HepG2 (cell line): ENCODE results near the gene RBM19. TPM values are rescaled to one million over a fixed set of nuclear protein-coding genes. Genes with fewer than 3 reads are reported as not detected.

Experiments used
- ATAC-seq: fragments of 200-7000 bp; cut with Tn5 transposase; 3 replicates; pipeline ENCODE4 v1.9.1; 2020; ENCODE audit warnings: mild to moderate bottlenecking, moderate library complexity
- BruUV-seq: library from RNA; stranded (reverse); fragments of 400-500 nt; replicated peaks from 2 replicates; lab custom pipeline; 2021; lab: Mats Ljungman, UMichigan
- CTCF ChIA-PET: fragments of 300-600 bp; formaldehyde crosslinking; extraction: SDS; loops from one replicate; lab custom pipeline; 2021; ENCODE audit warnings: low total read pairs, inconsistent platforms, low intra/inter-chr PET ratio; lab: Yijun Ruan, JAX
- POLR2A ChIA-PET: fragments of 350-600 bp; sonication (Branson Sonifier 250); formaldehyde crosslinking; loops from one replicate; lab custom pipeline; 2020; ENCODE audit warnings: antibody characterized with exemption, inconsistent platforms; lab: Yijun Ruan, JAX
- DNase-seq: peaks from one replicate; pipeline ENCODE4 v3.0.0-alpha.2; 2015; ENCODE audit warnings: low spot score
- FAIRE-seq: peaks from 3 replicates; lab custom pipeline; 2011; peaks lifted over from hg19 to GRCh38; lab: Jason Lieb, UNC
- H2AFZ ChIP-seq: one replicate; pipeline ENCODE4 v1.6.1; 2011; ENCODE audit warnings: low read length, inconsistent platforms
- H3K27ac ChIP-seq: fragments of 300-600 bp; 3 replicates; pipeline ENCODE4 v1.8.0; 2011; ENCODE audit warnings: mixed run types, mild to moderate bottlenecking, mixed read lengths, low read length, inconsistent platforms; ENCODE audit not compliant: insufficient read depth; ENCODE audit errors: extremely low read length
- H3K27me3 ChIP-seq, 2 experiments: fragments of 200-600 bp in 1 of 2; 2 replicates in 1 of 2; 3 replicates in 1 of 2; pipeline versions ENCODE4 v1.6.0 to v1.8.0; 2011; ENCODE audit warnings: low read length in 2 of 2, mild to moderate bottlenecking in 2 of 2, moderate library complexity in 2 of 2, inconsistent platforms in 1 of 2; ENCODE audit not compliant: insufficient read depth in 2 of 2, control insufficient read depth in 1 of 2
- H3K36me3 ChIP-seq, 2 experiments: fragments of 200-600 bp in 1 of 2; replicated peaks in 1 of 2; 2 replicates in 1 of 2; 3 replicates in 1 of 2; pipeline versions ENCODE4 v1.5.1 to v1.8.0; 2011; ENCODE audit warnings: low read length in 2 of 2, inconsistent platforms in 1 of 2; ENCODE audit not compliant: insufficient read depth in 2 of 2, control insufficient read depth in 1 of 2
- H3K4me1 ChIP-seq: 2 replicates; pipeline ENCODE4 v1.5.1; 2012; ENCODE audit warnings: low read length, inconsistent platforms; ENCODE audit not compliant: insufficient read depth
- H3K4me2 ChIP-seq: 2 replicates; pipeline ENCODE4 v1.6.0; 2011; ENCODE audit warnings: low read depth, low read length, inconsistent platforms
- H3K4me3 ChIP-seq, 3 experiments: fragments of 200-600 bp in 1 of 3; sonication (generic), shearing (Covaris generic) in 1 of 3; replicated peaks in 1 of 3; 2 replicates each; pipeline ENCODE4 v1.5.1; 2011 to 2016; ENCODE audit warnings: low read length in 3 of 3, inconsistent platforms in 2 of 3, low read depth in 2 of 3, mild to moderate bottlenecking in 2 of 3, control low read depth in 1 of 3, mixed read lengths in 1 of 3; ENCODE audit not compliant: insufficient read depth in 1 of 3
- H3K79me2 ChIP-seq: one replicate; pipeline ENCODE4 v1.6.1; 2011; ENCODE audit warnings: low read length, inconsistent platforms; ENCODE audit not compliant: insufficient read depth
- H3K9ac ChIP-seq: 2 replicates; pipeline ENCODE4 v1.6.0; 2011; ENCODE audit warnings: mild to moderate bottlenecking, low read depth, low read length, inconsistent platforms; ENCODE audit not compliant: insufficient read depth
- H3K9me3 ChIP-seq: 2 replicates; pipeline ENCODE4 v1.5.1; 2012; ENCODE audit warnings: mild to moderate bottlenecking, low read length
- H4K20me1 ChIP-seq: 2 replicates; pipeline ENCODE4 v1.6.0; 2011; ENCODE audit warnings: inconsistent platforms, mild to moderate bottlenecking, low read length, moderate library complexity; ENCODE audit not compliant: insufficient read depth
- CEBPB ChIP-seq: IDR thresholded peaks from 2 replicates; pipeline ENCODE4 v1.6.1; 2011; ENCODE audit warnings: low read depth, low read length, improper control_type of control experiment, borderline replicate concordance
- STAG1 ChIP-seq: sonication (generic); formaldehyde crosslinking; IDR thresholded peaks from 2 replicates; pipeline ENCODE4 v1.4.0; 2020; ENCODE audit warnings: missing genetic modification reagents
- ZNF816 ChIP-seq: sonication (generic); formaldehyde crosslinking; IDR thresholded peaks from 2 replicates; pipeline ENCODE4 v1.8.0; 2022; ENCODE audit warnings: missing genetic modification reagents, mild to moderate bottlenecking, borderline replicate concordance
- WGBS: methylation state at CpG from one replicate; pipeline ENCODE4 v1.1.6; 2017; ENCODE audit warnings: low lambda C conversion rate; 5-methylcytosine and 5-hydroxymethylcytosine counted together
- in situ Hi-C: cut with HindIII; loops from 2 replicates; pipeline ENCODE4 v1.10.0; 2017; ENCODE audit warnings: low pct_unique_long_range_greater_than_20kb; ENCODE audit not compliant: extremely low pct_ligation_motif_present
- intact Hi-C: fragments of 100-400 bp; cut with micrococcal nuclease; formaldehyde crosslinking; loops from one replicate; pipeline ENCODE4 v1.10.0; 2022; ENCODE audit not compliant: unreplicated experiment
- polyA plus RNA-seq, 8 experiments: library from polyadenylated mRNA; depleted of rRNA in 3 of 8; stranded (reverse) in 7 of 8; unstranded in 1 of 8; fragments of >200 nt; fragmentation: Illumina TruSeq in 4 of 8; extraction: Trizol in 4 of 8; gene quantifications; 2 replicates each; pipeline versions ENCODE4 v1.2.1 to v1.2.3, GENCODE V29; 2011 to 2016; ENCODE audit warnings: low read depth in 4 of 8, missing spikeins in 1 of 8, mixed read lengths in 1 of 8; ENCODE audit not compliant: insufficient read depth in 1 of 8
- total RNA-seq, 5 experiments: library from RNA; depleted of rRNA; stranded (reverse); fragments of >200 nt; fragmentation: Illumina TruSeq; extraction: Trizol; gene quantifications; 2 replicates each; pipeline ENCODE4 v1.2.3, GENCODE V29; 2016; ENCODE audit warnings: low read depth in 1 of 5
- TF ChIP-seq, protein P1 (sequence below): sonication (generic); formaldehyde crosslinking; IDR thresholded peaks from 2 replicates; pipeline ENCODE4 v1.4.0; 2020; ENCODE audit warnings: missing genetic modification reagents
- TF ChIP-seq, protein P2 (sequence below): sonication (generic); formaldehyde crosslinking; IDR thresholded peaks from 2 replicates; pipeline ENCODE4 v1.4.0; 2020; ENCODE audit warnings: mild to moderate bottlenecking, missing genetic modification reagents, borderline replicate concordance
- TF ChIP-seq, protein P3 (sequence below): sonication (generic); formaldehyde crosslinking; IDR thresholded peaks from 2 replicates; pipeline ENCODE4 v1.4.0; 2020; ENCODE audit warnings: missing genetic modification reagents
- TF ChIP-seq, protein P4 (sequence below): sonication (generic); formaldehyde crosslinking; IDR thresholded peaks from 2 replicates; pipeline ENCODE4 v1.4.0; 2020; ENCODE audit warnings: mild to moderate bottlenecking, missing genetic modification reagents

The RBM19 gene
- total and polyA plus RNA-seq, 2 of the 13 experiments (the other 11 are each of a cell fraction or from before 2014, with no cell fraction given), result 19.3 to 32.2 TPM

DNA sequence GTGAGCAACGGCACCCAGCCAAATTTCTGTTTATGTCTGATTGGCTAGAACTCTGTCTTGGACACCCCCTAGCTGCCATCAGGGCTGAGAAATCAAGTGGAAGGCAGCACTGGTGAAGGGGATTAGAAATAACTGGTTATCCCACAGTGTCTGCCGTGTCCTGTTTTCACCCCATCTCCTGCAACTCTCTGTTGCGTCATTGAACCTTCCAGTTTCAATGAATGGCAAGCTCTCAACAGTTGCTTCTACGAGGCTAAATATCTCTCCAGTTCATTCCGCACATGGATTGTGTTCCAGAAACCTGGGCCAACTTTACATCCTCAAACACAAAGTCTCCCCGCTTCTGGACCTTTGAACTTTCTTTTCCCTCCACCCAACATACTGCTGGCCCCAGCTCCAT lies 173.7 kb downstream of the RBM19 start (continued):
- TF ChIP-seq, protein P1, sequence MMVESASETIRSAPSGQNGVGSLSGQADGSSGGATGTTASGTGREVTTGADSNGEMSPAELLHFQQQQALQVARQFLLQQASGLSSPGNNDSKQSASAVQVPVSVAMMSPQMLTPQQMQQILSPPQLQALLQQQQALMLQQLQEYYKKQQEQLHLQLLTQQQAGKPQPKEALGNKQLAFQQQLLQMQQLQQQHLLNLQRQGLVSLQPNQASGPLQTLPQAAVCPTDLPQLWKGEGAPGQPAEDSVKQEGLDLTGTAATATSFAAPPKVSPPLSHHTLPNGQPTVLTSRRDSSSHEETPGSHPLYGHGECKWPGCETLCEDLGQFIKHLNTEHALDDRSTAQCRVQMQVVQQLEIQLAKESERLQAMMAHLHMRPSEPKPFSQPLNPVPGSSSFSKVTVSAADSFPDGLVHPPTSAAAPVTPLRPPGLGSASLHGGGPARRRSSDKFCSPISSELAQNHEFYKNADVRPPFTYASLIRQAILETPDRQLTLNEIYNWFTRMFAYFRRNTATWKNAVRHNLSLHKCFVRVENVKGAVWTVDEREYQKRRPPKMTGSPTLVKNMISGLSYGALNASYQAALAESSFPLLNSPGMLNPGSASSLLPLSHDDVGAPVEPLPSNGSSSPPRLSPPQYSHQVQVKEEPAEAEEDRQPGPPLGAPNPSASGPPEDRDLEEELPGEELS (CRISPR knock-in tag), result no peak
- TF ChIP-seq, protein P2, sequence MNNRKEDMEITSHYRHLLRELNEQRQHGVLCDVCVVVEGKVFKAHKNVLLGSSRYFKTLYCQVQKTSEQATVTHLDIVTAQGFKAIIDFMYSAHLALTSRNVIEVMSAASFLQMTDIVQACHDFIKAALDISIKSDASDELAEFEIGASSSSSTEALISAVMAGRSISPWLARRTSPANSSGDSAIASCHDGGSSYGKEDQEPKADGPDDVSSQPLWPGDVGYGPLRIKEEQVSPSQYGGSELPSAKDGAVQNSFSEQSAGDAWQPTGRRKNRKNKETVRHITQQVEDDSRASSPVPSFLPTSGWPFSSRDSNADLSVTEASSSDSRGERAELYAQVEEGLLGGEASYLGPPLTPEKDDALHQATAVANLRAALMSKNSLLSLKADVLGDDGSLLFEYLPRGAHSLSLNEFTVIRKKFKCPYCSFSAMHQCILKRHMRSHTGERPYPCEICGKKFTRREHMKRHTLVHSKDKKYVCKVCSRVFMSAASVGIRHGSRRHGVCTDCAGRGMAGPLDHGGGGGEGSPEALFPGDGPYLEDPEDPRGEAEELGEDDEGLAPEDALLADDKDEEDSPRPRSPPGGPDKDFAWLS (CRISPR knock-in tag), result no peak
- TF ChIP-seq CEBPB (peak; percentile 43; the same call in 1 of the 2 replicates), STAG1 (CRISPR knock-in tag) (peak; percentile 20; the same call in 1 of the 2 replicates)

DNA sequence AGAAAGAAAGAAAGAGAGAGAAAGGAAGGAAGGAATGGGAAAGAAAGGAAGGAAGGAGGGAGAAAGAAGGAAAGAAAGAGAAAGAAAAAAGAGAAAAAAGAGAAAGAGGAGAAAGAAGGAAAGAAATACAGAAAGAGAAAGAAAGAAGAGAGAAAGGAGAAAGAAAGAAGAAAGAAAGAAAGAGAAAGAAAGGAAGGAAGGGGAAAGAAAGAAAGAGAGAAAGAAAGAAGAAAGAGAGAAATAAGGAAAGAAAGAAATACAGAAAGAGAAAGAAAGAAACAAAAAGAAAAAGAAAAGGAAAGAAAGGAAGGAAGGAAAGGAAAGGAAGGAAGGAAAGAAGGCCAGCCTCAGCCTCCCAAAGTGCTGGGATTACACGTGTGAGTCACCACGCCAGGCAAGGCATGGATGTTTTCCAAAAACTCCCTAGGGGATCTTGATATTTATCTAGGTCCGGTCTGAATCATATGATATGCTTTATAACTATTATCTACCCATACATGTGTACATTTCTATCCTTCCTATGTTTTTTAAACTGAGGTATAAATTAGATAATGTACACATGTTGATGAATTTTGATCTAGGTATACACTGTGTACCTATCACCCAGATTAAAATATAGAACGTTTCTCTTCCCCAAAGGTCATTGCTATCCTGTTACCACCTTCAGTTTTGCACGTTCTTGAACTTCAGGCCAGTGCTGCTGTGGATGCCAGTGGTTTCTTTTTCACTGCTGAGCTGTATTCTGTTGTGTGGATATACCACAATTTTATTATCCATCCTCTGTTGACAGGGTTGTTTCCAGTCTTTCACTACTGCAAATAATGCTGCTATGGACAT lies 177.9 kb downstream of the RBM19 start:
- in situ Hi-C loops (no loop called here), intact Hi-C loops (no loop called here)
- no TSS peak for BruUV-seq
- Histone ChIP-seq H3K27ac (no peak overlapping the region), H3K4me2 (no peak overlapping the region)
- 35% methylated on average over 5 of the region's 5 CpGs for WGBS
- no peak for TF ChIP-seq ZNF816 (CRISPR knock-in tag)
- TF ChIP-seq, protein P3, sequence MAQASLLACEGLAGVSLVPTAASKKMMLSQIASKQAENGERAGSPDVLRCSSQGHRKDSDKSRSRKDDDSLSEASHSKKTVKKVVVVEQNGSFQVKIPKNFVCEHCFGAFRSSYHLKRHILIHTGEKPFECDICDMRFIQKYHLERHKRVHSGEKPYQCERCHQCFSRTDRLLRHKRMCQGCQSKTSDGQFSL, result no peak
- TF ChIP-seq, protein P4, sequence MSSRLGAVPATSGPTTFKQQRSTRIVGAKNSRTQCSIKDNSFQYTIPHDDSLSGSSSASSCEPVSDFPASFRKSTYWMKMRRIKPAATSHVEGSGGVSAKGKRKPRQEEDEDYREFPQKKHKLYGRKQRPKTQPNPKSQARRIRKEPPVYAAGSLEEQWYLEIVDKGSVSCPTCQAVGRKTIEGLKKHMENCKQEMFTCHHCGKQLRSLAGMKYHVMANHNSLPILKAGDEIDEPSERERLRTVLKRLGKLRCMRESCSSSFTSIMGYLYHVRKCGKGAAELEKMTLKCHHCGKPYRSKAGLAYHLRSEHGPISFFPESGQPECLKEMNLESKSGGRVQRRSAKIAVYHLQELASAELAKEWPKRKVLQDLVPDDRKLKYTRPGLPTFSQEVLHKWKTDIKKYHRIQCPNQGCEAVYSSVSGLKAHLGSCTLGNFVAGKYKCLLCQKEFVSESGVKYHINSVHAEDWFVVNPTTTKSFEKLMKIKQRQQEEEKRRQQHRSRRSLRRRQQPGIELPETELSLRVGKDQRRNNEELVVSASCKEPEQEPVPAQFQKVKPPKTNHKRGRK (CRISPR knock-in tag), result peak; percentile 88; the same call in 1 of the 2 replicates
- TF ChIP-seq, all 625 proteins: peak for 1
- ATAC-seq (no peak), FAIRE-seq (no peak), DNase-seq (no peak)
- Histone ChIP-seq H2AFZ (no peak overlapping the region), H3K36me3 (no peaks in the 10 kb centered on the region), H3K27me3 (no peaks in the 10 kb centered on the region; a peak in 1 of 5 replicates), H3K9ac (no peak overlapping the region), H3K9me3 (no peaks in the 10 kb centered on the region), H3K79me2 (no peaks in the 10 kb centered on the region), H3K4me1 (peaks cover 29% of the 10 kb centered on the region), H3K4me3 (no peak overlapping the region), H4K20me1 (no peaks in the 10 kb centered on the region)
- CTCF ChIA-PET, result no interaction called here
- POLR2A ChIA-PET, result no interaction called here
